Stimulated activated CD4-positive, alpha-beta T cell treated with anti-CD3 and anti-CD28 coated beads, Interleukin-15, amount 100 ng/mL, for 48 hours (primary cell): ENCODE measurements around the gene LZTR1.
"Not testable (repeated sequence)": the region's sequence is repeated elsewhere in the genome, so short reads cannot be mapped to it uniquely, and the experiment has no call there.

Experiments used
- DNase-seq, 2 donors: peaks; one replicate each; pipeline ENCODE4 v3.0.0-alpha.2; 2020; ENCODE audit warnings: low read depth in 2 of 2

LZTR1 gene

GRCh38 chr22:20996598-20997535 is 14.8 kb downstream of the LZTR1 start:
- DNase-seq = no peak

GRCh38 chr22:20997536-20998257 is 15.6 kb downstream of the LZTR1 start:
- DNase-seq = no peak

GRCh38 chr22:20998411-20999336 is 16.6 kb downstream of the LZTR1 start:
- no peak for DNase-seq

- DNase-seq = no peak
Observed at GRCh38 chr22:20999350-21000206, 17.5 kb downstream of the LZTR1 start.

- no peak for DNase-seq
Observed at GRCh38 chr22:21000207-21000986, 18.3 kb downstream of the LZTR1 start.

DNA sequence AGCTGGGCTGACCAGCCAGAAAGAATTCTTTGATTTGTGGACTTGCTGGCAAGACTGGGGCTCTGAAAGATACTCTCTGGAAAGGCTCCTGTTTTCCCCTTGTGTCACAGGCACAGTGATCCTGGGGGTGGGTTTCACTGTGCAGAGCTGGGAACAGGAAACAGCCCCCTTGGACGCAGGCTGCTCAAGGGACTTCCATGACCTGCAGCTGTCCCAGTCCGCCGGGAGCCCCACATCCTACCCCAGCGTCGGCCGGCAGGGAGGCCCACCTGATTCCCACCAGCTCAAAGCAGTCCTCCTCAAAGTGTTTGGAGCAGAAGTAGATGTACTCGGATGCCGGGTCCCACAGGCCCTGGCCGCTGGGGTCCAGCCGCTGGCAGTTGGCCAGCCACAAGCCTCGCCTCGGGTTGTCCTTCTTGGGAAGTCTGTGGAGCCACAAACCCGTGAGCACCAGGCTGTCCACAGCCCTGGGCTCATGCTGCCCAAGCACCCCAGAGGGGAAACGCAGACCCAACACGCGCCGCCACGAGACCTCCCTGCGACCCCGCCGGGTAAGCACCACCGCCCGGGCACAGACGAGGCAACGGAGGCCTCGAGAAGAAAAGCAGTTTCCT is 19.0 kb downstream of the LZTR1 start:
- no peak for DNase-seq

DNA sequence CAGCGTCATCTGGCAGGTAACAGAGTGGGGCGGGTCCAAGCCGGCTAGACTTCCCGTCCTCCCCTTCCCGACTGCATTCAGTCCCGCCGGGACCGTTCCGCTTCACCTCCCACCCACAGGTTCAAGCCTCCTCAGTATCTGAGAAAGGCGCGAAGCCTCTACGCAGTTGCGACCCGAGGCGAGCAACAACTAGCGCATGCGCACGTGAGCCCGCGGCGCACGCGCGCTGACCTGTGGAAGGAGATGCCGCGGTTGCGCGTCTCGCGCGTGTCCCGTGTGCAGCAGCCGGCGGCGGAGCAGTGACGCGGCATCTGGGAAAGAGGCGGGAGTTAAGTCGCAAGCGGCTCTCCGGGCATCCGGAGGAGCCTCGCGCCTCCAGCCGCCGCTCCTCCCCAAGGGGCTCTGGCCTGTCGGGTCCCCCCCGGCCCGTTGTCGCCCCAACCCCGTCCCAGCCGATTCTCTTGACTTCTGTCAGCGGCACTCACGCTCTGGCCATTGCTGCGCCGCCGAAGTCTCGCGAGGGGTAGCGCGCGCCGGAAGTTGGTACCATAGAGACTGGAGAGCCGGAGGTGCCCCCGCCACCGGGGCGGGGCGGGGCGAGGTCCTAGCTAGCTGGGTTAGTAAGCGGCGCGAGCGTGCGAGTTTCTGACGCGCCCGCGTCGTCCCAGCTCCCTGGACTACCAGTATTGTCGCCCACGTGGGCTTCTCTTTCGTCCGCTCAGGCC is 19.7 kb downstream of the LZTR1 start, which contains the start of gene THAP7:
THAP7 (minus strand) TSS at position 518 of the 725 bp plus-strand sequence; CDS start at position 311, 207 bp downstream.
- peak; percentile 95 for DNase-seq

GRCh38 chr22:21003782-21004181 is 21.7 kb downstream of the LZTR1 start:
- no peak for DNase-seq

- not testable (repeated sequence) for DNase-seq
Observed at GRCh38 chr22:21009208-21009607, 27.1 kb downstream of the LZTR1 start.

DNA sequence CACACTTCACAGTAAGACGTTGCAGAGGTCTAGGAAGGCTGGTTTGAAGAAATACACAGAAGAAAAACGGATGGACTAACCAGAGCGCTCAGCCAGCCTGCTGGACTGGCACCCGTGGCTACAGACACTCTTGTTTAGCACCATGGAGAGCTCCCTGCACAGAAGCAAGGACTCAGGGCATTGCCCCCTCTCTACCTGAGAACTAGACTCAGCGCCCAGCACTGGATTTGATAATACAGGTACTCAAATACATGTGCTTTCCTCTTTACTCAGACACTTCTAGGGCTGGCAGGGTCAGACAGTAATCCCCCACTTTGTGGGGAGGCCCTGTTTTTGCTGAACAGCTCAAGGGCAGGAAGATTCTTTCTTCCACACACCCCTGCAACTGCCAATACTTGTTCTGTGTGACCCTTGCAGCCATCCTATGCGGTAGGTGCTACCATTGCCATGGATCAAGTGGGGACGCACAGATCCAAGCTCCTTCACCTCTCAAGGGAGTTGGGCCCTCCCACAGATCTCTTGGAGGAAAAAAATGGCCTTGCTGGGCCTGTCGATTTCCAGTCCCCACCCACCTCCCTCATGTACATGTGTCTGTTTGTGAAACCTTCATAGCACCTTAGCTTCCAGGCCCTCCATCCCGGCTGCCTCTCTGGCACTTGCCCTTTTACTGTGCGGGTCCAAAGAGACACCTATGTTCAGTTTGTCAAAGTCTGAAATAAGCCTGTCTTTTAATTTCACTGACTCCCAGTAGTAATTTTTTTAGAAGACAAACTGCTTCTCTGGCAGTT is 27.7 kb downstream of the LZTR1 start:
- DNase-seq = no peak

DNA sequence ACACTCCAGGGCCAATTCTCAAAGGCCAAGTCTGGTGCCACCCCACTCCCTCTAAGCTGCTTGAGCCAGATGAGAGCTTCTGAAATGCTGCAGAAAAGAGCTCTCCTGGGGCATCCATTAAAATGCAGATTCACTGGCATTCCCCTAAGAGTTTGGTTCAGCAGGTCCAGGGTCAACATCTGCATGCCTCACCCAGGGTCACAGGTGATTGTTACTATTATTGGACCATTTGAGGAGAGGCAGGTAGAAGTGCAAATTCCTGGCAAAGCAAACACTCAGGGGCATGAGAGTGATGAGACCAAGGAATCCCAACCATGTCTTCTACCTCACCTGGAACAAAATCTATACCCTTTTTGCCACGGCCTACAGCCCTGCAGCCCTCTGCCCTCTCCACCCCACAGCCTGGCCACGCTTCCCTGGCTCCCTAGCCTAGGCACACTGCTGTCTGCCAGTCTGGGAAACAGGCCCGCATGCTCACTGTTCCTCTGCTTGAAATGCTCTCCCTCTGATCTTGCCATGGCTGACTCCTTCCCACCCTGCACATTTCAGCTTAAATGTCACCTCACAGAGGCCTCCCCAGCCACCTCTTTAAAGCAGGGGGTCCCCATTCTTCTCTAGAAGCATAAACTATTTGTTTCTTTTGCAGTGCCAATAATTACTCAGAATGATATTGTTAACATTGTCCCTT is 28.5 kb downstream of the LZTR1 start:
- no peak for DNase-seq

DNA sequence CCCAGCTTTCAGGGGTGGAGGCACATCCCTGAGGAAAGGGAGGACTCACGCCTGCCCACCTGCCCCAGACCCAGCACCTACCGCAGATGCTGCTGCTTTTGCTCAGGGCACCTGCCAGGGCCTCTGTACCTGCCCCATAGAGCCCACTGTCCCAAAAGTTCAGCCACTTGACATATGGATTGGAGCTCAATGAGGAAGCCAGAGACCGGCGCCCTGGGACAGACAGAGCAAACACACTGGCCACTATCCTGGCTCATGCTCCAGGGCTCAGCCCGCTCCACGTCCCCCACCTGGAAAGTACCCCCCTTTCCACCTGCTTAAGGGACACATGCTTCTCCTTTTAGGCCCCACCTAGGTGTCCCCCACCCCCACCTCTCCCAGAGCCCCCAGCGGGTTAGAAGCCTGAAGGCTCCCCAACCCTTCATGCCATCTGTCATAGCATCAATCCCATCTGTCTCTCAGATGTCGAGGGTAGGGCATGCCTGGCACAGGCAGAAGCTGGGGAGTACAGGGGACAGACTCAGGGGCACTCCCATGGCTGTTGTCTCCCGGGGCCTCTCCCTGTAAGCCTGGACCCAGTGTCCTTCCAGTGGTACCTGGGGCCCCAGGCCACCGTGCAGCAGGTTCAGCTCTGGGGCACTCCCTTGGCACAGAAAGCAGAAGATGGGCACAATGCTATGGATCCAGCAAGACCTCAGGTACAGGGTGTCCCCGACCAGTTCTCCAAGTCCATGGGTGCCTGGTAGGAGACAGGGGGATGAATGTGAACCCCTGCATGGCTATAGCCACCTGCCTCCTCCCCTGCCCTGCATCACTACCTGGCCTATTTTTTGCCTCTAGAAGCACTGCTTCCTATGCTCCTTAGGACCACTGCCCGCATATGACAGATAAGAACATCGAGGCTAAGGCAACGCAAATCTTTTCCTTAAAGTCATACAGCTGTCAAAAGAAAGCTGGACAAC is 30.6 kb downstream of the LZTR1 start:
- no peak for DNase-seq

DNA sequence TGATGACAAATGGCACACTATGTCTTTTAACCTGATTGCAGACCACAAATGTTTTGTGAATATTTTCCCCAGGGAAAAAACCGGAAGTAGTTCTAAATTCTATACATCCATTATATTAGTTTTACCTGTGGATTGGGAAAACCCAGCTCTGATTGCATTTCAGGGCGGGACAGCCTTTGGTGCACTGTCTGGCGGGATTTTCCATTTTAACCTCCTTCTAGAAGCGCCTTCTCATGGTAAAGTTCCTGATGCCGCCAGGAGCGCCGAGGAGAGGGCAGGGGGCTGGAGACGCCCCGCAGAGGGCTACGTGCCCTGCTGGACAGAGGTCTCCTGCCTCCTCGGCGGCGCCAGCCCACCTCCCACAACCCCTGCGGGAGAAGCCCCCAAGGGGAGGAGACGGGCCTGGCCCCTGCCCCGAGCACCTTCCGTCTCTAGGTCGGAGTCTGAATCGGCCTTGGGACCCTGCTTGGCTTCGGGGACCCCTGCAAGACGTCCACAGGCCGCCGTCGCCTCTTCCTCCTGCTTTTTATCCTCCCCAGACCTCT is 31.6 kb downstream of the LZTR1 start:
- no peak for DNase-seq

GRCh38 chr22:21014202-21014725 is 32.2 kb downstream of the LZTR1 start:
- DNase-seq = peak; percentile 71 to 86

- DNase-seq = no peak
Observed at GRCh38 chr22:21014726-21015465, 32.8 kb downstream of the LZTR1 start, which contains the start of gene P2RX6. TSS of gene P2RX6 (plus strand) at chr22:21015165. CDS start at chr22:21015175, 10 bp downstream.
